Adrenal gland (tissue), 12 donors: ENCODE measurements around the gene ZNF217. TPM values are rescaled to one million over a fixed set of nuclear protein-coding genes. Genes with fewer than 3 reads are reported as not detected.
A peak's percentile ranks its signal among the peaks of the same experiment; 100 is the strongest.
"Not testable (repeated sequence)": the region's sequence is repeated elsewhere in the genome, so short reads cannot be mapped to it uniquely, and the experiment has no call there.

ENCODE experiments used
- DNase-seq, 7 donors: peaks; one replicate each; pipeline ENCODE4 v3.0.0-alpha.2; 2019 to 2020
- H3K27ac ChIP-seq, 5 donors: fragments of 200-600 bp; sonication (generic) in 4 of 5; 1 replicate in 3 of 5; 2 replicates in 2 of 5; pipeline versions ENCODE4 v1.5.1 to v1.8.0; 2016 to 2020; ENCODE audit warnings: mild to moderate bottlenecking in 1 of 5
- H3K27me3 ChIP-seq: fragments of 200-600 bp; 2 replicates; pipeline ENCODE4 v1.8.0; 2021
- H3K36me3 ChIP-seq, 2 donors: fragments of 200-600 bp; replicated peaks in 1 of 2; 1 replicate in 1 of 2; 2 replicates in 1 of 2; pipeline versions ENCODE4 v1.5.1 to v1.8.0; 2018 to 2022
- H3K4me1 ChIP-seq, 2 donors: fragments of 200-600 bp; replicated peaks in 1 of 2; 1 replicate in 1 of 2; 2 replicates in 1 of 2; pipeline versions ENCODE4 v1.5.1 to v1.8.0; 2018 to 2021
- H3K4me3 ChIP-seq, 4 donors: fragments of 200-600 bp; sonication (generic) in 3 of 4; one replicate each; pipeline ENCODE4 v1.5.1; 2016 to 2018
- H3K9me3 ChIP-seq, 3 donors: fragments of 200-600 bp; sonication (generic) in 1 of 3; replicated peaks in 1 of 3; 1 replicate in 2 of 3; 2 replicates in 1 of 3; pipeline versions ENCODE4 v1.5.1 to v1.8.0; 2016 to 2021
- CTCF ChIP-seq, 6 experiments: fragments of 450-650 bp in 4 of 6; fragments of 200-600 bp in 2 of 6; sonication (generic) in 1 of 6; IDR thresholded peaks; 1 replicate in 5 of 6; 2 replicates in 1 of 6; pipeline versions ENCODE4 v1.5.1 to v1.8.0; 2016 to 2021; ENCODE audit warnings: antibody characterized with exemption in 6 of 6, mild to moderate bottlenecking in 2 of 6, moderate library complexity in 1 of 6
- POLR2A ChIP-seq, 2 donors: fragments of 450-650 bp; IDR thresholded peaks; one replicate each; pipeline ENCODE4 v1.6.1; 2017; ENCODE audit warnings: antibody characterized with exemption in 2 of 2, mild to moderate bottlenecking in 2 of 2, moderate library complexity in 1 of 2
- WGBS, 4 donors: extraction: QIAGEN DNeasy Blood & Tissue Kit in 2 of 4; methylation state at CpG; one replicate each; pipeline versions ENCODE4 v1.1.5 to v1.1.7; 2013 to 2017; 5-methylcytosine and 5-hydroxymethylcytosine counted together
- intact Hi-C, 2 donors: fragments of 100-400 bp; cut with DNase I; formaldehyde crosslinking; loops; one replicate each; pipeline versions ENCODE4 v1.14.1 to v1.15.0; 2022 to 2023
- polyA plus RNA-seq, 3 donors: library from polyadenylated mRNA; stranded (reverse); fragments of 200-250 nt in 2 of 3; fragments of 350-450 nt in 1 of 3; fragmentation: Illumina TruSeq in 1 of 3; extraction: RNeasy Lipid Tissue Mini Kit (QIAGEN cat#74804) in 1 of 3; gene quantifications; one replicate each; pipeline ENCODE4 v1.2.3, GENCODE V29; 2013 to 2014
- total RNA-seq, 9 donors: library from RNA; depleted of rRNA in 4 of 9; stranded (reverse); fragments of >200 nt in 4 of 9; fragments of 120-200 nt in 1 of 9; fragmentation: NEBNext Ultra II Directional in 1 of 9; extraction: Animal tissue kit (Norgen Biotek cat#: 25700) in 1 of 9; gene quantifications; one replicate each; pipeline versions ENCODE4 v1.1.0 to v1.2.4, GENCODE V29; 2013 to 2023
- donor health status: healthy with polysubstance abuse.
- donor health status: Bipolar disorder and iron deficiency.
- donor health status: DM: yes; HTN: yes; CAD: no.
- donor health status: DM: no; HTN: no; CAD: no.
- donor health status: DM: no; HTN: no; CAD: no.
- donor health status: DM: yes; HTN: yes; CAD: no.

ZNF217 gene
- total and polyA plus RNA-seq, 12 donors = 3.3 to 23.4 (median 11.8) TPM

GRCh38 chr20:53623134-53623453 lies 29.5 kb upstream of the ZNF217 start:
- peaks cover 28 to 48% of the 10 kb centered on the region in 2 donors for H3K4me1 ChIP-seq
- WGBS, 4 donors = 0 to 1% (median 0%) methylated on average over 3 of the region's 3 CpGs
- no peak for DNase-seq
- intact Hi-C loops = no loop called here
- no peaks in the 10 kb centered on the region for H3K9me3 ChIP-seq
- H3K27ac ChIP-seq = peak overlapping the region; percentile 82 to 97 (median 94)
- H3K27me3 ChIP-seq = no peaks in the 10 kb centered on the region
- TF ChIP-seq CTCF (IDR thresholded peaks at IDR 0.05) (no peak), POLR2A (IDR thresholded peaks at IDR 0.05) (no peak)
- H3K4me3 ChIP-seq = peak overlapping the region in 2 of 4 donors; percentile 15 to 33
- no peaks in the 10 kb centered on the region for H3K36me3 ChIP-seq

GRCh38 chr20:53622247-53623133 lies 28.9 kb upstream of the ZNF217 start:
- H3K27me3 ChIP-seq = no peaks in the 10 kb centered on the region
- peaks cover 28 to 48% of the 10 kb centered on the region in 2 donors for H3K4me1 ChIP-seq
- no peaks in the 10 kb centered on the region for H3K9me3 ChIP-seq
- H3K27ac ChIP-seq = peak overlapping the region; percentile 82 to 97 (median 95)
- no peaks in the 10 kb centered on the region for H3K36me3 ChIP-seq
- intact Hi-C loops = no loop called here
- no peak for DNase-seq
- WGBS, 4 donors = 38 to 50% (median 43%) methylated on average over 7 of the region's 7 CpGs
- TF ChIP-seq POLR2A (IDR thresholded peaks at IDR 0.05) = no peak
- no peak for TF ChIP-seq CTCF (IDR thresholded peaks at IDR 0.05)
- H3K4me3 ChIP-seq = no peak overlapping the region

GRCh38 chr20:53621482-53622246 lies 28.0 kb upstream of the ZNF217 start:
- peak; percentile 50 to 73 (median 69) for DNase-seq
- H3K9me3 ChIP-seq = no peaks in the 10 kb centered on the region
- peak overlapping the region in 1 of 4 donors; percentile 2 for H3K4me3 ChIP-seq
- no peaks in the 10 kb centered on the region for H3K36me3 ChIP-seq
- H3K4me1 ChIP-seq = peaks cover 28 to 48% of the 10 kb centered on the region in 2 donors
- intact Hi-C loops = no loop called here
- H3K27ac ChIP-seq = peak overlapping the region; percentile 82 to 97 (median 95)
- no peaks in the 10 kb centered on the region for H3K27me3 ChIP-seq
- whole genome bisulfite sequencing, 4 donors = 12 to 18% (median 16%) methylated on average over 6 to 9 of the region's 9 CpGs
- TF ChIP-seq CTCF (IDR thresholded peaks at IDR 0.05) (no peak), POLR2A (IDR thresholded peaks at IDR 0.05) (peak in 1 of 2 donors; percentile 45)

GRCh38 chr20:53618490-53619000 lies 24.9 kb upstream of the ZNF217 start:
- 85 to 93% (median 91%) methylated on average over 7 to 12 of the region's 12 CpGs for WGBS, 4 donors
- intact Hi-C loops, H3K4me3 ChIP-seq, H3K36me3 ChIP-seq, H3K9me3 ChIP-seq, H3K27ac ChIP-seq, H3K27me3 ChIP-seq: not testable (repeated sequence)
- peaks cover 18 to 26% of the 10 kb centered on the region in 2 donors for H3K4me1 ChIP-seq
- DNase-seq = peak in 2 of 7 donors; percentile 12 to 37
